Jurkat, Clone E6-1 (cell line): ENCODE measurements around the gene C3orf22.

ENCODE experiments used
- DNase-seq: peaks from one replicate; pipeline ENCODE4 v3.0.0-alpha.2; 2011; ENCODE audit warnings: low read depth, low spot score
- H3K4me3 ChIP-seq: 2 replicates; pipeline ENCODE4 v1.5.1; 2011; ENCODE audit warnings: mild to moderate bottlenecking, low read length, control low read depth, moderate library complexity

Gene C3orf22

GRCh38 chr3:126501736-126502135 is 57.0 kb downstream of the C3orf22 start:
- no peak for DNase-seq

GRCh38 chr3:126501054-126501453 is 57.7 kb downstream of the C3orf22 start:
- DNase-seq, result no peak
- H3K4me3 ChIP-seq, result no peak overlapping the region

More at GRCh38 chr3:126501736-126502135, 57.0 kb downstream of the C3orf22 start:
- H3K4me3 ChIP-seq, result no peak overlapping the region

- DNase-seq, result no peak
- no peak overlapping the region for H3K4me3 ChIP-seq
These were observed 58.7 kb downstream of the C3orf22 start for GRCh38 chr3:126500016-126500415.
